PC-9 (cell line): ENCODE measurements around the gene ZNF570.

Source experiments
- EZH2 ChIP-seq: fragments of 200-600 bp; sonication (generic); IDR thresholded peaks from 2 replicates; pipeline ENCODE4 v1.8.0; 2017; ENCODE audit warnings: antibody characterized with exemption, low read depth
- TF ChIP-seq, protein P1 (sequence below): fragments of 200-600 bp; sonication (generic); conservative IDR thresholded peaks from 2 replicates; pipeline ENCODE4 v1.6.1; 2017; ENCODE audit warnings: mixed run types, antibody characterized with exemption, mild to moderate bottlenecking, moderate library complexity

DNA sequence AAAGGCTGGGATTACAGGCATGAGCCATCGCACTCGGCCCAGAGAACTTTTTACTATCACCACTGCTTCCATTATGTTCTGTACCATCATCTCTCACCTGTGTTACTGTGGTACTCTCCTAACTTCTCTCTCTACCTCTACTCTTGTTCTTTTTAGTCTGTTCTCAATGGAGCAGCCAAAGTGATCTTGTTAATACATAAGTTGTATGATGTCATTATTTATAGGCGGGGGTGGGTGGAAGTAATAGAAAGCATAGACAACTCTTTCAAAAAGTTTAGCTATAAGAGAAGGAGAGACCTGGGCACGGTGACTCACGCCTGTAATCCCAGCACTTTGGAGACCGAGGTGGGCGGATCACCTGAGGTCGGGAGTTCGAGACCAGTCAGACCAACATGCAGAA, 3.0 kb downstream of the ZNF570 start:
- TF ChIP-seq, protein P1, sequence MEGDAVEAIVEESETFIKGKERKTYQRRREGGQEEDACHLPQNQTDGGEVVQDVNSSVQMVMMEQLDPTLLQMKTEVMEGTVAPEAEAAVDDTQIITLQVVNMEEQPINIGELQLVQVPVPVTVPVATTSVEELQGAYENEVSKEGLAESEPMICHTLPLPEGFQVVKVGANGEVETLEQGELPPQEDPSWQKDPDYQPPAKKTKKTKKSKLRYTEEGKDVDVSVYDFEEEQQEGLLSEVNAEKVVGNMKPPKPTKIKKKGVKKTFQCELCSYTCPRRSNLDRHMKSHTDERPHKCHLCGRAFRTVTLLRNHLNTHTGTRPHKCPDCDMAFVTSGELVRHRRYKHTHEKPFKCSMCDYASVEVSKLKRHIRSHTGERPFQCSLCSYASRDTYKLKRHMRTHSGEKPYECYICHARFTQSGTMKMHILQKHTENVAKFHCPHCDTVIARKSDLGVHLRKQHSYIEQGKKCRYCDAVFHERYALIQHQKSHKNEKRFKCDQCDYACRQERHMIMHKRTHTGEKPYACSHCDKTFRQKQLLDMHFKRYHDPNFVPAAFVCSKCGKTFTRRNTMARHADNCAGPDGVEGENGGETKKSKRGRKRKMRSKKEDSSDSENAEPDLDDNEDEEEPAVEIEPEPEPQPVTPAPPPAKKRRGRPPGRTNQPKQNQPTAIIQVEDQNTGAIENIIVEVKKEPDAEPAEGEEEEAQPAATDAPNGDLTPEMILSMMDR = no peak
- TF ChIP-seq EZH2 = no peak
